SIG-M5 (cell line): ENCODE measurements around the gene FGFRL1.
"Not testable (repeated sequence)": the region's sequence is repeated elsewhere in the genome, so short reads cannot be mapped to it uniquely, and the experiment has no call there.

Experiments used
- DNase-seq: peaks from one replicate; lab custom pipeline; 2025; lab: John Stamatoyannopoulos, UW

Gene FGFRL1

DNA sequence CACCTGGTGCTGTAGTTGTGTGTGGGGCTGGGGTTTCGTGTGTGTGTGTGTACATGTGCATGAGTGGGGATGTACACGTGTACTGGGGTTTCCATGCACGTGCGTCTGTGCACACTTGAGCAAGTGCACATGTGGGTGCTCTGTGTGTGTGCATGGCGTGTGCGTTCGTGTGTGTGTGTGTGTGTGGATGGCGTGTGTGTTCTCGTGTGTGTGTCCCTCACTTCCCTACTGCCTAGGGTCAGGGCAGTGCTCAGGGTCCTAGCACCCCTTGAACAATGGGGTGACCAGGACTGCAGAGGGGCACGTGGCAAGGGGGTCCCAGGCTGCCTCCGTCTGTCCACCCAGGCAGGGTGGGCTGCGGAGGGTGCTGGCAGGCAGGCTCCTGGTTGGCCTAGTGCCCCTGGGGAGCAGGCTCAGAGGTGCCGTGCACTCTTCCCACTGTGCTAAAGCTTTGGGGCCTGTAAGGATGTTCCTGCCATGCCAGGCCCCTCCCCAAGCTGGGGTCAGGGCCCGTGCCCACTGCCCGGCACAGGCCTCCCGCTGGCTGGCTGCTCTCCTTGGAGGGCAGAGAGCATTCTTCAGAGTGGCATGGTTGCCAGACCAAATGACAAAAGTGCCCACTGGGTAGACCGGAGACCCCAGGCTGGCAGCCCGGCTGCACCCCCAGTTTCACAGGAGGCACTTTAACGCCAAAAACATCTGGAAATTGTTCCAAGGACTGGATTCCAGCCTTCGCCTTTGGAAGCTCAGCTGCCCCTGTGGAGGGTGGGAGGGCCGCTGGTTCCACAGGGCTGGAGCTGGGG, 29.1 kb downstream of the FGFRL1 start:
- DNase-seq, result no peak

DNA sequence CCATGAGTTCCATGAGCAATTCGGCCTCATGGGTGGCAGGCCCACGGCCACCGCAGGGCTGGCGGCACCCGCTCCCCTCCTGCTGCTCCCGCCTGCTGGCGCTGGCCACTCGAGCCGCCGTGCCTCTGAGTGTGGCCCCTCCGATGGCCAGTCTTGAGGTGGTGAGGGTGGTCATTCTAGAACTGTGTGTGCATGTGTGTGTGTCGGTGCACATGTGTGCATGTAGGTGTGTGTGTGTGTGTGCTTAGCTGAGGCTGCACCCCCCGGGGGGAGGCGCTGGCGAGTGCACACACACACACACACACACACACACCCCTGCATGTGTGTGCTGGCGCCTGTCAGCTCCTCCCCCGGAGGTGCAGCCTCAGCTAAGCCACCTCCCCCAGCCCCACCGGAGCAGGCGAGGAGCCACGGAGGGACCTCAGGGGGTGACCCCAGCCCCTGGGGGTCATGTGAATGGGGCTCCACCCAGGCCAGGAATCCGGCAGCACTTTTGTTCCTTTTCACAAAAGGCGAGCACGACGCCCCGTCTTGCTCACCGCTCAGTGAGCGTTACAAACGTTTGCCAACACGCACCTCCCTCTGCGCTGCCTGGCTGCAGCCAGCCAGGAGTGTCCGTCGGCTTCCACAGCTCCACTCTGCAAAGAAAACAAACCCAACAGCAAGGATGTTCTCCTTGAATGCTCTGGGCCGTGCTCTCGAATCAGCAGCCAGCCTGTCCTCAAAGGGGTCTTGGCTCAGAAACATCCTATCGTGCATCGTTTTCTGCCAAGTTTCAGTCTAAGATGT, 29.9 kb downstream of the FGFRL1 start:
- no peak for DNase-seq

- no peak for DNase-seq
These were observed 30.5 kb downstream of the FGFRL1 start for GRCh38 chr4:1041936-1042330.

GRCh38 chr4:1042352-1043055, 31.1 kb downstream of the FGFRL1 start:
- no peak for DNase-seq

- DNase-seq, result no peak
These were observed 31.7 kb downstream of the FGFRL1 start for GRCh38 chr4:1043162-1043561.

DNA sequence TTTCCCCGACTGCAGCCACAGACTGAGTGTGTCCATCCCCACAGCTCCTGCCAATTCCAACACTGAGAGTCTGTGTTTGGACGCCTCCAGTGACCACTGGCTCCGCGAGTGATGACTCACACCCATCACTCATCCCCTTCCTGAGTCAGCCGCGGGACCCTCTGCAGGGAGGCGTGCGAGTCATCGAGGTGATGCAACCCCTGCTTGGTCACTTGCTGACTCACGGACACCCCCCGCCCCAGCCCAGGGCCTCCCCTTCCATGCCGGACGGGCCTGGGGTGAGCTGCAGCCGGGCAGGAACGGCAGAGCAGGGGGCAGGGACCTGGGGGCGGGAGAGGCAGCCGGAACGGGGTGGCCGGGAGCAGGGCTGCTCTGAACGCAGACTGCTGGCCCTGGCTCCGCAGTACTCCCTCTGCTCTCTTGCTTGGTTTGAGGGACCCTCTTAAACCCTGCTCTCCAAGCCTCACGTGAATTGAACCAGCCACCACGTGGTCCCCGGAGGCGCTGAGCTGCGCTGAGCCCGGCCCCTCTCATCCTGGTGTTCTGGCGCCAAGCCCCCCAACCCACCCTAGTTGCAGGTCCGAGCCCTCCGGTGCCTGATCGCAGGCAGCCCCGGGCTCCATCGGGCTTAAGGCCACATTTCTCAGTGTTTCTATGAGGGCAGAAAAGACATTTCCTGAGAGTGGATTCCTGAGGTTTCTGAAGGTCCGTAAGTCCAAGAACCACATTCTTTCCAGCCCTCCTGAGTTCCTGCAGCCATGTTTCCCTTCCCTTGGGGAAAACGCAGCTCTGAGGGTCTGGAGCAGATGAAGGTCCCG, 32.4 kb downstream of the FGFRL1 start:
- DNase-seq, result no peak

- no peak for DNase-seq
These were observed 33.2 kb downstream of the FGFRL1 start for GRCh38 chr4:1044469-1045192.

DNA sequence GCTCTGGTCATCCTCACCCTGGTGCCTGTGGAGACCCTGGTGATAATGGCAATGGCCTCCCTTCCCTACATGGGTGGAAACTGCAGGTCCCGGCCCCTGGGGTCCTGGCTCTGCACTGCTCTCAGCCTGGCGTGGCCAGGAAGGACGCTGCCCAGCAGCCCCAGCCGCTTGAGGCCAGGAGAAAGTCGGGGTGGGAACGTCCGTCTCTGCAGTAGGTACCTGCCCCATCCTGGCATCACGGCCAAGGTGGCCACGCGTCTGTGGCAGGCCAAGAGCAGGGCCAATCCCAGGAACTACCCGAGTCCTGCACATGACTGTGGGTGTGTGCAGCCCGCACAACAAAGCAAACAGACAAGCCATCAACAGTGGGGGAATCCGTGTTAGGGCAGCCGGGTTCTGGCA, 33.8 kb downstream of the FGFRL1 start:
- DNase-seq, result no peak

GRCh38 chr4:1045595-1046201, 34.3 kb downstream of the FGFRL1 start:
- DNase-seq, result no peak

- DNase-seq, result not testable (repeated sequence)
These were observed 35.2 kb downstream of the FGFRL1 start for GRCh38 chr4:1046581-1047011.

- DNase-seq, result no peak
These were observed 35.9 kb downstream of the FGFRL1 start for GRCh38 chr4:1047106-1047975.

- no peak for DNase-seq
These were observed 36.7 kb downstream of the FGFRL1 start for GRCh38 chr4:1047976-1048772.

DNA sequence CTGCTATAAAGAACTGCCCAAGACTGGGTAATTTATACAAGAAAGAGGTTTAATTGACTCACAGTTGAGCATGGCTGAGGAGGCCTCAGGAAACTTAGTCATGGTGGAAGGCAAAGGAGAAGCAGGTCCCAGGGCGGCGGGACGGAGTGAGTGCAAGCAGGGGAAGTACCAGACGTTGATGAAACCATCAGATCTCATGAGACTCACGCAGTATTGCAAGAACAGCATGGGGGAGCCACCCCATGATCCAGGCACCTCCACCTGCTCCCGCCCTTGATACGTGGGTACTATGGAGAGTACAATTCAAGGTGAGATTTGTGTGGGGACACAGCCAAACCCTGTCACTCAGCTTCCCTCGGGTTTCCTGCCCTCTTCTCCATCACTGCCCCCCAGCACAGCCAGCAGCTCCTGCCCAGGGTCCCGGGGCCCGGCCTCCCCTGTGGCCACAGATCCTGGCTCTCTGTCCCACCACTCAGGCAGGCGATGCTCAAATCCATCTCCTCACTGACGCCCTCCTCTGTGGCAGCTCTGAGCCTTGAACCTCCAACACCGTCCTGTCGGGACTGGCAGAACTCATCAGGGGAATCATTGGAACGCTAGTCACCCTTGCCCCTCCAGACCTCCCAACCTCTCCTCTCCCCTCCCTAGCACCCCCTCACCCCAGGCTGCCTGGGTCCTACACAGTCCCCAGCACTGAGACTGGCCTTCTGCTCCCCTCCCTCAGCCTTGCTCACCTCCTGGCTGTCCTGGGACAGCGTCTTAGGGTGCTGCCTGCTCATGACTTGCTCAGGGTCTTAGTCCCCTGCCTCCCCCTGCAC, 37.6 kb downstream of the FGFRL1 start:
- no peak for DNase-seq

DNA sequence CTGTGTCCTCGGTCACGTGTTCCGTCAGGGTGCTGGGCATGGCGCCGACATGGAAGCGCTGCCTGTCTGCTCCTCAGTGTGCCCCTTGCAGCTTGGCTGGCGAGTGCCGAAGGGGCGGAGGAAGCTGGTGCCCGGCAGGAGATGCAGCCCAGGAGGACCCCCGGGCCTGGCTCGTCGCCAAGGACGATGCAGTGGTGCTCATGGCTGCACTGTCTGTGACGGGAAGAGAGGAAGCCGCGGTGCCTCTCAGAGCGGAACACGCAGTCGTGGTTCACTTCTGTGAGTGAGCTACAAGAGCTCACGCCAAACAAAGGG, 38.1 kb downstream of the FGFRL1 start:
- no peak for DNase-seq

GRCh38 chr4:1050486-1051213, 39.2 kb downstream of the FGFRL1 start:
- no peak for DNase-seq

DNA sequence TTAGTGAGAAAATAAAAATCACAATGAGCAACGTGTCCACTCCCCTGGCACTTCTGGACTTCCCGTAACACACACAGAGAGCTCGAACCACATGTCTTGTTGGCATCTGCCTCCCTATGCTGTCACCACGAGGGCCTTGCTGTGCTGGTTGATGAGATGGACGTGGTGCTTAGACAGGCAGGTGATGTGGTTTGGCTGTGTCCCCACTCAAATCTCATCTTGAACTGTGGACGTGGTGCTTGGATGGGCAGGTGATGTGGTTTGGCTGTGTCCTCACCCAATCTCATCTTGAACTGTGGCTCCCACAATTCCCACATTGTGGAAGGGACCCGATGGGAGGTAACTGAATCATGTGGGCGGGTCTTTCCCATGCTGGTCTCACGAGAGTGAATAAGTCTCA, 40.0 kb downstream of the FGFRL1 start:
- DNase-seq, result no peak

- DNase-seq, result no peak
These were observed 40.8 kb downstream of the FGFRL1 start for GRCh38 chr4:1052231-1052671.
